Measurements from ENCODE around the gene SYNE1. TPM values are rescaled to one million over a fixed set of nuclear protein-coding genes. Genes with fewer than 3 reads are reported as not detected.

Gene SYNE1
- total and polyA plus RNA-seq, 4 donors: 10.2 to 105 (median 24.5) TPM

DNA sequence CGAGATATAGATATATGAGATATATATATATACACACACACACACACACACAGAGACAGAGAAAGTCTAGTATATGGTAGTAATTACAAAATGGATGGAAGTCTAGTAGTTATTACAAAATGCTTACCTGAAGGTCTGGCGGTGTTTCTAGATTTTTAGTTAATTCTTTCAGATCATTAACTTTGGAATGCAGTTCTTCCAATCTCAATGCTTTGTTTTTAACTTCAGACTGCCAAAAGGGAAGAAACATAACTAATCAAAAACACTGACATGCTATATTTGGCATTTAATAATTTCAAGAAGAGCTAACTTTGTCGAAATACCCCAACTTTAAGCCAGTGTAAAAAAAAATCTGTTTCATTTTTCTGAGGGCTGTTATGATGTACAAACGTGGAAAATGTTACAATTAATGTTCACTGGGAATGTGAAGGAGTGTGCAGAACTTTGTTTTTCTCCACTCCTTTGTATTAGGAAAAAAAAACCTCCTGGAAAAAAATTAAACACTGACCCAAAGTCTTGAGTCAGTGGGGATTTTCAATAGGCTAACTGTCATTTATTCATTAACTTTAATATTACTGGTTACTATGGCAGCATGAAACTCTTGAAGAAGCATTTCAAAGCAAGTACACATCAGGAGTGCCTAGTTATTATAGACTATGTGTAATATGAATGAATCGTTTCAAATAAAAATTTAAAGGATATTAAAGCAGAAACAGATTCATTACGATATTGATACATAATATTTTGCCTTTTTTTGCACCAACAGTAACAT is 232.9 kb downstream of the SYNE1 start (continued):
- TF ChIP-seq CTCF (IDR thresholded peaks at IDR 0.05; ENCODE audit: low read depth, low read length, missing input control) (no peak), YY1 (IDR thresholded peaks at IDR 0.05) (no peak), RXRA (IDR thresholded peaks at IDR 0.05) (no peak), MAX (IDR thresholded peaks at IDR 0.05) (no peak)

DNA sequence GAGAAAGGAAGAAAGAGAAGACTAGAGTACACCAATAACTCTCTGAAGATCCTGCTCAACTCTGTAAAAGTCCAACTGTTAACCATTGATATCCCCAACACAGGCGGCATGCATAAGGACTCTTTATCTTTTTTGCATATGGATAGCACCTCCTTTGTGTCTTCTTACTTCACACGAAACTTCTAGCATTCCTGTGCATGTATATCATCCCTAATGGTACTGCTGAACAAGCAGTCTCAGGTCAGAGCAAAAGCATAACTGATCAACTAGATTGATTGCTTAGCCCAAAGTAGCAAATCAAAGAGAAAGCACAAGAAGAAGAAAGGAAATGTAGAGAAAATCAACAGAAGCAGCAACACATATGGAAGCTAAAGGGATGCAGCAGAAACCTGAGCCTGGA is 234.4 kb downstream of the SYNE1 start:
- H3K4me3 ChIP-seq (ENCODE audit: low read depth in 1 of 3, low read length in 3 of 3): no peak overlapping the region
- no peaks in the 10 kb centered on the region for H3K4me1 ChIP-seq (ENCODE audit: control insufficient read depth in 4 of 4, insufficient read depth in 4 of 4, low read length in 3 of 4)
- no peaks in the 10 kb centered on the region for H3K9me3 ChIP-seq (ENCODE audit: control insufficient read depth in 4 of 4, low read length in 3 of 4)
- H3K9ac ChIP-seq (ENCODE audit: low read depth in 1 of 2, low read length in 2 of 2): no peak overlapping the region
- H3K27ac ChIP-seq (ENCODE audit: low read depth in 1 of 2, low read length in 2 of 2): no peak overlapping the region
- DNase-seq (ENCODE audit: low spot score): no peak
- TF ChIP-seq CTCF (IDR thresholded peaks at IDR 0.05; ENCODE audit: low read depth, low read length, missing input control) (no peak), MAX (IDR thresholded peaks at IDR 0.05) (no peak), HNF4A (conservative IDR thresholded peaks at IDR 0.05) (no peak), TAF1 (conservative IDR thresholded peaks at IDR 0.05) (no peak), HNF4G (IDR thresholded peaks at IDR 0.05) (no peak), RXRA (IDR thresholded peaks at IDR 0.05) (no peak), FOXA2 (IDR thresholded peaks at IDR 0.05) (no peak), JUND (IDR thresholded peaks at IDR 0.05) (no peak), GABPA (IDR thresholded peaks at IDR 0.05 in 1 of 2, conservative IDR thresholded peaks at IDR 0.05 in 1 of 2) (no peak), EGR1 (IDR thresholded peaks at IDR 0.05; ENCODE audit: low read depth in 2 of 2) (no peak), REST (IDR thresholded peaks at IDR 0.05) (no peak), FOXA1 (IDR thresholded peaks at IDR 0.05) (no peak)
- TF ChIP-seq, protein P1, sequence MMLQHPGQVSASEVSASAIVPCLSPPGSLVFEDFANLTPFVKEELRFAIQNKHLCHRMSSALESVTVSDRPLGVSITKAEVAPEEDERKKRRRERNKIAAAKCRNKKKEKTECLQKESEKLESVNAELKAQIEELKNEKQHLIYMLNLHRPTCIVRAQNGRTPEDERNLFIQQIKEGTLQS (IDR thresholded peaks at IDR 0.05): no peak
- TF ChIP-seq, protein P2, sequence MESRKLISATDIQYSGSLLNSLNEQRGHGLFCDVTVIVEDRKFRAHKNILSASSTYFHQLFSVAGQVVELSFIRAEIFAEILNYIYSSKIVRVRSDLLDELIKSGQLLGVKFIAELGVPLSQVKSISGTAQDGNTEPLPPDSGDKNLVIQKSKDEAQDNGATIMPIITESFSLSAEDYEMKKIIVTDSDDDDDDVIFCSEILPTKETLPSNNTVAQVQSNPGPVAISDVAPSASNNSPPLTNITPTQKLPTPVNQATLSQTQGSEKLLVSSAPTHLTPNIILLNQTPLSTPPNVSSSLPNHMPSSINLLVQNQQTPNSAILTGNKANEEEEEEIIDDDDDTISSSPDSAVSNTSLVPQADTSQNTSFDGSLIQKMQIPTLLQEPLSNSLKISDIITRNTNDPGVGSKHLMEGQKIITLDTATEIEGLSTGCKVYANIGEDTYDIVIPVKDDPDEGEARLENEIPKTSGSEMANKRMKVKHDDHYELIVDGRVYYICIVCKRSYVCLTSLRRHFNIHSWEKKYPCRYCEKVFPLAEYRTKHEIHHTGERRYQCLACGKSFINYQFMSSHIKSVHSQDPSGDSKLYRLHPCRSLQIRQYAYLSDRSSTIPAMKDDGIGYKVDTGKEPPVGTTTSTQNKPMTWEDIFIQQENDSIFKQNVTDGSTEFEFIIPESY (IDR thresholded peaks at IDR 0.05): no peak
- WGBS: 89% methylated on average over 2 of the region's 2 CpGs
- peaks cover 0 to 1% (median 0%) of the 10 kb centered on the region in 4 donors for H3K36me3 ChIP-seq (ENCODE audit: control insufficient read depth in 4 of 4, insufficient read depth in 3 of 4, low read depth in 1 of 4, low read length in 3 of 4)
- no peaks in the 10 kb centered on the region for H3K27me3 ChIP-seq (ENCODE audit: control insufficient read depth in 4 of 4, insufficient read depth in 4 of 4, low read length in 3 of 4)
